Neural progenitor cell (in vitro differentiated cells): Measurements from ENCODE around the gene PRCP. TPM values are rescaled to one million over a fixed set of nuclear protein-coding genes. Genes with fewer than 3 reads are reported as not detected.

Experiments
- DNase-seq: peaks from one replicate; pipeline ENCODE4 v3.0.0-alpha.2; 2016; ENCODE audit warnings: low spot score
- H2AFZ ChIP-seq: fragments of 200-600 bp; sonication (generic); replicated peaks from 2 replicates; pipeline ENCODE4 v1.6.1; 2016; ENCODE audit warnings: antibody characterized with exemption
- H3F3A ChIP-seq: fragments of 200-600 bp; sonication (generic); 2 replicates; pipeline ENCODE4 v1.6.1; 2016; ENCODE audit warnings: antibody characterized with exemption, low read depth
- H3K27ac ChIP-seq: fragments of 200-600 bp; sonication (generic); 2 replicates; pipeline ENCODE4 v1.5.1; 2016; ENCODE audit warnings: mild to moderate bottlenecking
- H3K27me3 ChIP-seq: fragments of 200-600 bp; sonication (generic); 2 replicates; pipeline ENCODE4 v1.6.1; 2016; ENCODE audit warnings: mild to moderate bottlenecking, moderate library complexity
- H3K36me3 ChIP-seq: fragments of 200-600 bp; sonication (generic); 2 replicates; pipeline ENCODE4 v1.5.1; 2016
- H3K4me1 ChIP-seq: fragments of 200-600 bp; sonication (generic); 2 replicates; pipeline ENCODE4 v1.6.1; 2016; ENCODE audit warnings: mixed run types
- H3K4me2 ChIP-seq: fragments of 200-600 bp; sonication (generic); 2 replicates; pipeline ENCODE4 v1.6.1; 2016
- H3K4me3 ChIP-seq: fragments of 200-600 bp; sonication (generic); 2 replicates; pipeline ENCODE4 v1.5.1; 2016
- H3K79me2 ChIP-seq: fragments of 200-600 bp; sonication (generic); 2 replicates; pipeline ENCODE4 v1.6.1; 2016; ENCODE audit warnings: low read depth
- H3K9ac ChIP-seq: fragments of 200-600 bp; sonication (generic); 2 replicates; pipeline ENCODE4 v1.6.1; 2016
- H3K9me3 ChIP-seq: fragments of 200-600 bp; sonication (generic); 2 replicates; pipeline ENCODE4 v1.5.1; 2016; ENCODE audit warnings: low read depth
- H4K20me1 ChIP-seq: fragments of 200-600 bp; sonication (generic); 2 replicates; pipeline ENCODE4 v1.6.1; 2016; ENCODE audit warnings: low read depth
- H3K27ac Mint-ChIP-seq: 3 replicates; pipeline ENCODE4 v1.8.0; 2021; ENCODE audit warnings: mixed read lengths
- H3K27me3 Mint-ChIP-seq: 2 replicates; pipeline ENCODE4 v1.8.0; 2022; ENCODE audit warnings: low read depth, mild to moderate bottlenecking, inconsistent platforms, moderate library complexity, mixed read lengths; ENCODE audit not compliant: insufficient read depth
- H3K36me3 Mint-ChIP-seq: 3 replicates; pipeline ENCODE4 v1.8.0; 2021; ENCODE audit warnings: mixed read lengths
- H3K4me1 Mint-ChIP-seq: 3 replicates; pipeline ENCODE4 v1.8.0; 2021; ENCODE audit warnings: mixed read lengths
- H3K4me3 Mint-ChIP-seq: 3 replicates; pipeline ENCODE4 v1.8.0; 2021; ENCODE audit warnings: mild to moderate bottlenecking, moderate library complexity, mixed read lengths
- H3K9me3 Mint-ChIP-seq: 3 replicates; pipeline ENCODE4 v1.8.0; 2020; ENCODE audit warnings: mixed read lengths
- CTCF ChIP-seq: fragments of 200-600 bp; sonication (generic); IDR thresholded peaks from 2 replicates; pipeline ENCODE4 v1.5.1; 2017; ENCODE audit warnings: antibody characterized with exemption, mild to moderate bottlenecking
- EZH2 ChIP-seq: fragments of 200-600 bp; sonication (generic); IDR thresholded peaks from 2 replicates; pipeline ENCODE4 v1.6.1; 2017; ENCODE audit warnings: antibody characterized with exemption, mild to moderate bottlenecking, moderate library complexity
- EZH2phosphoT487 ChIP-seq: fragments of 200-600 bp; sonication (generic); IDR thresholded peaks from 2 replicates; pipeline ENCODE4 v1.6.1; 2017; ENCODE audit warnings: antibody characterized with exemption
- total RNA-seq: library from RNA; depleted of rRNA; stranded (reverse); fragments of >200 nt; gene quantifications from 2 replicates; pipeline ENCODE4 v1.2.3, GENCODE V29; 2015; ENCODE audit warnings: low replicate concordance

The PRCP gene
- total RNA-seq, 1 donor from 2014 or later, result 67.4 TPM

- H3F3A ChIP-seq, result no peaks in the 10 kb centered on the region
- no peak overlapping the region for H3K27ac ChIP-seq
- no peak for TF ChIP-seq EZH2phosphoT487
- TF ChIP-seq CTCF, result no peak
- no peak for TF ChIP-seq EZH2
- no peaks in the 10 kb centered on the region for H3K4me1 ChIP-seq
- H3K79me2 ChIP-seq, result no peaks in the 10 kb centered on the region
- peaks cover 25% of the 10 kb centered on the region for H3K36me3 Mint-ChIP-seq
- peaks cover 73% of the 10 kb centered on the region for H3K27me3 ChIP-seq
- H2AFZ ChIP-seq, result no peak overlapping the region
- no peak for DNase-seq
- peaks cover 4% of the 10 kb centered on the region for H3K27me3 Mint-ChIP-seq
- H3K4me1 Mint-ChIP-seq, result peaks cover 19% of the 10 kb centered on the region
- no peak overlapping the region for H3K4me2 ChIP-seq
- H3K4me3 Mint-ChIP-seq, result no peak overlapping the region
- no peaks in the 10 kb centered on the region for H3K9me3 Mint-ChIP-seq
- no peaks in the 10 kb centered on the region for H3K36me3 ChIP-seq
- H3K27ac Mint-ChIP-seq, result no peak overlapping the region
- no peak overlapping the region for H3K9ac ChIP-seq
- H3K9me3 ChIP-seq, result no peaks in the 10 kb centered on the region
- peaks cover 14% of the 10 kb centered on the region for H4K20me1 ChIP-seq
- H3K4me3 ChIP-seq, result no peak overlapping the region
Observed at GRCh38 chr11:82829101-82829500, 71.1 kb downstream of the PRCP start.

GRCh38 chr11:82828472-82828871 lies 71.8 kb downstream of the PRCP start:
- no peak for TF ChIP-seq EZH2phosphoT487
- TF ChIP-seq CTCF, result no peak
- no peak for TF ChIP-seq EZH2
- peaks cover 73% of the 10 kb centered on the region for H3K27me3 ChIP-seq
- H3K36me3 Mint-ChIP-seq, result peaks cover 24% of the 10 kb centered on the region

GRCh38 chr11:82826526-82826925 lies 73.7 kb downstream of the PRCP start:
- Histone ChIP-seq H3K79me2 (no peaks in the 10 kb centered on the region), H3K4me1 (no peaks in the 10 kb centered on the region), H3K9ac (no peak overlapping the region), H4K20me1 (peaks cover 19% of the 10 kb centered on the region), H3K4me2 (no peak overlapping the region), H3F3A (no peaks in the 10 kb centered on the region), H3K36me3 (no peaks in the 10 kb centered on the region), H3K4me3 (no peak overlapping the region), H2AFZ (no peak overlapping the region), H3K27me3 (peaks cover 79% of the 10 kb centered on the region), H3K27ac (no peak overlapping the region), H3K9me3 (no peaks in the 10 kb centered on the region)
- Mint-ChIP-seq H3K4me3 (no peak overlapping the region), H3K36me3 (peaks cover 14% of the 10 kb centered on the region), H3K4me1 (peaks cover 27% of the 10 kb centered on the region), H3K27ac (no peak overlapping the region), H3K27me3 (peaks cover 7% of the 10 kb centered on the region), H3K9me3 (no peaks in the 10 kb centered on the region)
- DNase-seq, result no peak
- TF ChIP-seq EZH2phosphoT487 (no peak), EZH2 (no peak), CTCF (no peak)

More at GRCh38 chr11:82828472-82828871, 71.8 kb downstream of the PRCP start:
- H3K4me1 Mint-ChIP-seq, result peaks cover 21% of the 10 kb centered on the region
- no peaks in the 10 kb centered on the region for H3K9me3 Mint-ChIP-seq
- Histone ChIP-seq H2AFZ (no peak overlapping the region), H3K9ac (no peak overlapping the region), H3K9me3 (no peaks in the 10 kb centered on the region), H3K4me2 (no peak overlapping the region), H3F3A (no peaks in the 10 kb centered on the region), H3K36me3 (no peaks in the 10 kb centered on the region), H3K4me3 (no peak overlapping the region), H3K27ac (no peak overlapping the region), H4K20me1 (peaks cover 14% of the 10 kb centered on the region), H3K79me2 (no peaks in the 10 kb centered on the region), H3K4me1 (no peaks in the 10 kb centered on the region)
- no peak overlapping the region for H3K4me3 Mint-ChIP-seq
- no peak overlapping the region for H3K27ac Mint-ChIP-seq
- no peak for DNase-seq
- peaks cover 6% of the 10 kb centered on the region for H3K27me3 Mint-ChIP-seq
